SK-N-SH (cell line): ENCODE results near the gene IMPDH1. TPM values are rescaled to one million over a fixed set of nuclear protein-coding genes. Genes with fewer than 3 reads are reported as not detected.

ENCODE experiments used
- CTCF ChIA-PET: fragments of 300-600, 350-600 bp; formaldehyde crosslinking; extraction: SDS; loops from one replicate; lab custom pipeline; 2021; lab: Yijun Ruan, JAX
- POLR2A ChIA-PET: fragments of 350-600 bp; sonication (Branson Sonifier 250); formaldehyde crosslinking; extraction: SDS; loops from one replicate; lab custom pipeline; 2020; ENCODE audit warnings: antibody characterized with exemption, inconsistent platforms; lab: Yijun Ruan, JAX
- DNase-seq: peaks from one replicate; pipeline ENCODE4 v3.0.0; 2012
- H2AFZ ChIP-seq: fragments of 200-600 bp; sonication (generic); 2 replicates; pipeline ENCODE4 v1.8.1; 2016; ENCODE audit warnings: antibody characterized with exemption, mild to moderate bottlenecking, low read depth
- H3F3A ChIP-seq: fragments of 200-600 bp; sonication (generic); replicated peaks from 2 replicates; pipeline ENCODE3; 2016; ENCODE audit warnings: antibody characterized with exemption, mild to moderate bottlenecking; ENCODE audit not compliant: insufficient read depth
- H3K27ac ChIP-seq, 2 experiments: fragments of 200-500 bp in 1 of 2; fragments of 200-600 bp in 1 of 2; sonication (Bioruptor generic) in 1 of 2; sonication (generic), shearing (Covaris generic) in 1 of 2; 2 replicates each; pipeline versions ENCODE4 v1.5.1 to v1.6.1; 2014 to 2016; ENCODE audit warnings: low read depth in 2 of 2, inconsistent platforms in 1 of 2, low read length in 1 of 2, mild to moderate bottlenecking in 1 of 2, mixed read lengths in 1 of 2
- H3K27me3 ChIP-seq: fragments of 200-600 bp; sonication (generic), shearing (Covaris generic); 2 replicates; pipeline ENCODE4 v1.6.1; 2016; ENCODE audit warnings: mixed run types; ENCODE audit not compliant: insufficient read depth
- H3K36me3 ChIP-seq, 2 experiments: fragments of 200-500 bp in 1 of 2; fragments of 200-600 bp in 1 of 2; sonication (Bioruptor generic) in 1 of 2; sonication (generic) in 1 of 2; replicated peaks in 1 of 2; 2 replicates each; pipeline versions ENCODE3 to v1.5.1; 2014 to 2016; ENCODE audit warnings: low read length in 1 of 2, mild to moderate bottlenecking in 1 of 2; ENCODE audit not compliant: insufficient read depth in 2 of 2, control insufficient read depth in 1 of 2
- H3K4me1 ChIP-seq, 2 experiments: fragments of 200-500 bp in 1 of 2; fragments of 200-600 bp in 1 of 2; sonication (Bioruptor generic) in 1 of 2; sonication (generic), shearing (Covaris generic) in 1 of 2; 2 replicates each; pipeline versions ENCODE4 v1.5.1 to v1.6.1; 2014 to 2016; ENCODE audit warnings: low read depth in 1 of 2, low read length in 1 of 2, mixed run types in 1 of 2; ENCODE audit not compliant: insufficient read depth in 2 of 2, control insufficient read depth in 1 of 2
- H3K4me2 ChIP-seq: fragments of 200-600 bp; sonication (generic), shearing (Covaris generic); 2 replicates; pipeline ENCODE4 v1.6.1; 2017; ENCODE audit warnings: mixed run types
- H3K4me3 ChIP-seq, 2 experiments: fragments of 200-500 bp in 1 of 2; fragments of 200-600 bp in 1 of 2; sonication (Bioruptor generic) in 1 of 2; sonication (generic), shearing (Covaris generic) in 1 of 2; 2 replicates each; pipeline versions ENCODE4 v1.5.1 to v1.8.1; 2014 to 2016; ENCODE audit warnings: low read depth in 2 of 2, inconsistent platforms in 1 of 2, low read length in 1 of 2, mild to moderate bottlenecking in 1 of 2, mixed read lengths in 1 of 2, moderate library complexity in 1 of 2
- H3K79me2 ChIP-seq: fragments of 200-600 bp; sonication (generic); 2 replicates; pipeline ENCODE4 v1.8.1; 2017; ENCODE audit warnings: mild to moderate bottlenecking; ENCODE audit not compliant: insufficient read depth
- H3K9ac ChIP-seq: fragments of 200-600 bp; sonication (generic); 2 replicates; pipeline ENCODE4 v1.6.1; 2017; ENCODE audit warnings: mixed run types
- H3K9me2 ChIP-seq: fragments of 200-600 bp; sonication (generic); 2 replicates; pipeline ENCODE4 v1.6.1; 2017; ENCODE audit warnings: mixed run types
- H3K9me3 ChIP-seq: fragments of 200-600 bp; sonication (generic); 2 replicates; pipeline ENCODE4 v1.6.1; 2017; ENCODE audit warnings: mixed run types, mild to moderate bottlenecking, moderate library complexity
- H4K20me1 ChIP-seq: fragments of 200-600 bp; sonication (generic); 2 replicates; pipeline ENCODE4 v1.6.1; 2017; ENCODE audit warnings: mild to moderate bottlenecking, mixed run types; ENCODE audit not compliant: insufficient read depth
- CHD2 ChIP-seq: fragments of 150-350 bp; IDR thresholded peaks from 2 replicates; pipeline ENCODE4 v1.6.1; 2018; ENCODE audit warnings: low read length; ENCODE audit not compliant: partially characterized antibody
- ELF1 ChIP-seq: IDR thresholded peaks from 2 replicates; pipeline ENCODE4 v1.4.0; 2012
- EP300 ChIP-seq, 2 experiments: IDR thresholded peaks; 2 replicates each; pipeline versions ENCODE4 v1.4.0 to v1.6.1; 2012; ENCODE audit warnings: borderline replicate concordance in 1 of 2, low read depth in 1 of 2, low read length in 1 of 2
- EZH2phosphoT487 ChIP-seq: fragments of 200-600 bp; sonication (generic); IDR thresholded peaks from 2 replicates; pipeline ENCODE4 v1.6.1; 2017; ENCODE audit warnings: low read depth, mixed run types, mild to moderate bottlenecking, antibody characterized with exemption, moderate library complexity, borderline replicate concordance
- FOXM1 ChIP-seq: IDR thresholded peaks from 2 replicates; pipeline ENCODE4 v1.4.0; 2012; ENCODE audit warnings: low read depth, mild to moderate bottlenecking
- GABPA ChIP-seq: IDR thresholded peaks from 2 replicates; pipeline ENCODE4 v1.4.0; 2012; ENCODE audit warnings: low read depth, mild to moderate bottlenecking
- GATA2 ChIP-seq: sonication (generic); formaldehyde crosslinking; IDR thresholded peaks from 2 replicates; pipeline ENCODE4 v1.5.0; 2020; ENCODE audit warnings: mild to moderate bottlenecking, missing genetic modification reagents
- IRF3 ChIP-seq: fragments of 150-350 bp; IDR thresholded peaks from 2 replicates; pipeline ENCODE4 v1.6.1; 2016; ENCODE audit warnings: mild to moderate bottlenecking, low read depth, low read length
- JUND ChIP-seq: IDR thresholded peaks from 2 replicates; pipeline ENCODE4 v1.4.0; 2012
- MEF2A ChIP-seq: IDR thresholded peaks from 2 replicates; pipeline ENCODE4 v1.4.0; 2012; ENCODE audit warnings: low read depth, borderline replicate concordance
- MXI1 ChIP-seq: IDR thresholded peaks from 2 replicates; pipeline ENCODE4 v1.6.1; 2012; ENCODE audit warnings: mild to moderate bottlenecking, low read depth, low read length, improper control_type of control experiment
- RAD21 ChIP-seq: IDR thresholded peaks from 2 replicates; pipeline ENCODE4 v1.6.1; 2012; ENCODE audit warnings: mild to moderate bottlenecking, low read length
- RCOR1 ChIP-seq: fragments of 150-350 bp; IDR thresholded peaks from 2 replicates; pipeline ENCODE4 v1.6.1; 2017; ENCODE audit warnings: antibody characterized with exemption, low read length
- RFX5 ChIP-seq: IDR thresholded peaks from 2 replicates; pipeline ENCODE4 v1.6.1; 2012; ENCODE audit warnings: mild to moderate bottlenecking, improper control_type of control experiment, low read length
- TAF1 ChIP-seq: IDR thresholded peaks from 2 replicates; pipeline ENCODE4 v1.6.1; 2012; ENCODE audit warnings: low read depth, mild to moderate bottlenecking, low read length, moderate library complexity, borderline replicate concordance
- YY1 ChIP-seq: IDR thresholded peaks from 2 replicates; pipeline ENCODE4 v1.4.0; 2012; ENCODE audit warnings: low read depth, mild to moderate bottlenecking
- WGBS: methylation state at CpG from one replicate; pipeline ENCODE4 v1.1.6; 2017; ENCODE audit warnings: low lambda C conversion rate; 5-methylcytosine and 5-hydroxymethylcytosine counted together
- polyA plus RNA-seq, 3 experiments: library from polyadenylated mRNA; depleted of rRNA; stranded (reverse); fragments of >200 nt; gene quantifications; 2 replicates each; pipeline ENCODE4 v1.2.3, GENCODE V29; 2012

IMPDH1 gene
- polyA plus RNA-seq, 1 of the 3 experiments (the other 2 are of a cell fraction) = 80.4 TPM

GRCh38 chr7:128417071-128417470, 7.3 kb upstream of the IMPDH1 start (continued):
- TF ChIP-seq EZH2phosphoT487 (no peak), YY1 (no peak)

GRCh38 chr7:128415217-128415785, 5.5 kb upstream of the IMPDH1 start:
- no peaks in the 10 kb centered on the region for H3K36me3 ChIP-seq
- no peaks in the 10 kb centered on the region for H3K27me3 ChIP-seq
- no peaks in the 10 kb centered on the region for H3K9me3 ChIP-seq
- peak; percentile 75 for DNase-seq
- no peak overlapping the region for H3K27ac ChIP-seq
- H3K4me1 ChIP-seq = peaks cover 0 to 5% of the 10 kb centered on the region in 2 experiments; a peak in 1 of 4 replicates
- WGBS = 55% methylated on average over 4 of the region's 4 CpGs
- no peak overlapping the region for H2AFZ ChIP-seq
- TF ChIP-seq MEF2A (no peak), RAD21 (no peak), TAF1 (no peak), JUND (no peak), RCOR1 (peak; percentile 100), ELF1 (no peak), FOXM1 (no peak), GABPA (no peak), GATA2 (peak; percentile 96), IRF3 (no peak), EP300 (IDR thresholded peaks at IDR 0.05; ENCODE audit: borderline replicate concordance in 1 of 2, low read depth in 1 of 2, low read length in 1 of 2) (peak in 1 of 2 experiments; percentile 71; a peak in 2 of 4 replicates), MXI1 (peak; percentile 61; the same call in 1 of the 2 replicates), CHD2 (peak; percentile 88)
- POLR2A ChIA-PET = interaction anchor here (1.0 kb wide), 1 partner anchor 40 kb away, joined by 3 read pairs; the partner anchor contains the start of gene HILPDA
- peaks cover 3% of the 10 kb centered on the region for H3F3A ChIP-seq
- CTCF ChIA-PET = interaction anchor here (0.9 to 50.3 kb wide), 11 partner anchors 2 to 468 kb away, joined by 3 to 1901 read pairs (median 4); partner anchors contain the start of genes IMPDH1 and RBM28
- no peak overlapping the region for H3K9ac ChIP-seq
- no peak overlapping the region for H3K4me3 ChIP-seq
- H3K79me2 ChIP-seq = no peaks in the 10 kb centered on the region
- no peak overlapping the region for H3K4me2 ChIP-seq
- no peaks in the 10 kb centered on the region for H3K9me2 ChIP-seq
- no peaks in the 10 kb centered on the region for H4K20me1 ChIP-seq

DNA sequence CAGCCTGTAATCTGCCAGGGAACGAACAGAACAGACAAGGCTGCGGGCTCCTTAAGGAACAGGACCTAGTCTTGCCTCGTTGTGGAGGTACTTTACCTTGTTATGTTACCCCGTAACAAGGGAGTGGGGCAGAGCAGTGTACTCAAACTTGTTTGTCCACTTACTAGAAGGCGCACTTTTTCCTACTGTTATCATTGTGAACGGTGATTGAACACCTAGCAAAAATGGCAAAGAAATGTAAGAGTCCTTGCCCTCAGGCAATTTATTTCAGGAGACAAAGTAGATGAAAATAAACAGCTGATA, 620 bp upstream of the IMPDH1 start:
- no peaks in the 10 kb centered on the region for H3K36me3 ChIP-seq
- DNase-seq = no peak
- H3K79me2 ChIP-seq = peaks cover 2% of the 10 kb centered on the region; the same call in 1 of the 2 replicates
- H3K27me3 ChIP-seq = no peaks in the 10 kb centered on the region
- H3F3A ChIP-seq = peaks cover 28% of the 10 kb centered on the region
- no peaks in the 10 kb centered on the region for H4K20me1 ChIP-seq
- WGBS = 7% methylated on average over 6 of the region's 6 CpGs
- H3K9me2 ChIP-seq = no peaks in the 10 kb centered on the region
- TF ChIP-seq MXI1 = peak; percentile 27; the same call in 1 of the 2 replicates
- TF ChIP-seq RFX5 = no peak
- peak overlapping the region; percentile 97 for H2AFZ ChIP-seq
- no peaks in the 10 kb centered on the region for H3K9me3 ChIP-seq
- ChIA-PET CTCF (interaction anchor here (4.1 to 50.3 kb wide), 4 partner anchors 7 to 66 kb away, joined by 29 to 1901 read pairs (median 1844); partner anchors contain the start of genes IMPDH1 and RBM28), POLR2A (interaction anchor here (1.5 kb wide), 1 partner anchor 8 kb away, joined by 4 read pairs; no protein-coding TSS in a partner anchor)
- H3K4me1 ChIP-seq = peaks cover 15 to 24% of the 10 kb centered on the region in 2 experiments; a peak in 2 of 4 replicates
- peak overlapping the region; percentile 69 to 83 for H3K4me3 ChIP-seq
- peak overlapping the region; percentile 98 for H3K4me2 ChIP-seq
- peak overlapping the region in 1 of 2 experiments; percentile 79; a peak in 2 of 4 replicates for H3K27ac ChIP-seq
- peak overlapping the region; percentile 73 for H3K9ac ChIP-seq
